Neural crest cell (in vitro differentiated cells): ENCODE data around the gene CHST11. TPM values are rescaled to one million over a fixed set of nuclear protein-coding genes. Genes with fewer than 3 reads are reported as not detected.

Experiments
- DNase-seq: peaks from one replicate; pipeline ENCODE4 v3.0.0; 2021; ENCODE audit warnings: low read depth, mixed read lengths, low spot score
- H3K27ac Mint-ChIP-seq: one replicate; pipeline ENCODE4 v1.8.0; 2021; ENCODE audit warnings: mild to moderate bottlenecking, mixed read lengths; ENCODE audit not compliant: unreplicated experiment
- H3K27me3 Mint-ChIP-seq: 2 replicates; pipeline ENCODE4 v1.8.0; 2021; ENCODE audit warnings: low read depth, mild to moderate bottlenecking, mixed read lengths
- H3K36me3 Mint-ChIP-seq: 2 replicates; pipeline ENCODE4 v1.8.0; 2021; ENCODE audit warnings: low read depth, mild to moderate bottlenecking, mixed read lengths
- H3K4me1 Mint-ChIP-seq: 2 replicates; pipeline ENCODE4 v1.8.0; 2021; ENCODE audit warnings: mixed read lengths
- H3K4me3 Mint-ChIP-seq: one replicate; pipeline ENCODE4 v1.8.0; 2021; ENCODE audit warnings: mild to moderate bottlenecking, mixed read lengths
- H3K9me3 Mint-ChIP-seq: 2 replicates; pipeline ENCODE4 v1.8.0; 2021; ENCODE audit warnings: mixed read lengths
- total RNA-seq: library from RNA; stranded (reverse); gene quantifications from 2 replicates; pipeline ENCODE4 v1.2.1, GENCODE V29; 2021
- TF ChIP-seq, protein P1 (sequence below): fragments of 200-600 bp; sonication (generic); conservative IDR thresholded peaks from 2 replicates; pipeline ENCODE4 v1.5.0; 2021; ENCODE audit warnings: antibody characterized with exemption, mild to moderate bottlenecking

The CHST11 gene
- total RNA-seq, 1 donor from 2014 or later = 10.0 TPM

DNA sequence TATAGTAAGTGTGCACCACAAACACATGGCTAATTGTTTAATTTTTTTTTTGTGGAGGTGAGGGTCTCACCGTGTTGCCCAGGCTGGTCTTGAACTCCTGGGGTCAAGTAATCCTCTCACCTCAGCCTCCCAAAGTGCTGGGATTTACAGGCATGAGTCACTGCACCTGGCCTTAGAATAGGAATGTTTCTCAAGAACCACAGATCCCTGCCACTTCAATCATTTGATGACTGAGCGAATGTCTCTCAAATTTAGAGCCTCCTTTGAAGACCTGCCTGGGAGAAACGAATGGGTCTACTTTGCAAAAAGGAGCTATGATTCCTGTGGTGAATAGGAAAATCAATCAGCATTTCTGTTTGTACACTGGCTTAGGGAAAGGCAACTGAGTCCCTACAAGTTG, 33.5 kb upstream of the CHST11 start:
- H3K27ac Mint-ChIP-seq = no peak overlapping the region

DNA sequence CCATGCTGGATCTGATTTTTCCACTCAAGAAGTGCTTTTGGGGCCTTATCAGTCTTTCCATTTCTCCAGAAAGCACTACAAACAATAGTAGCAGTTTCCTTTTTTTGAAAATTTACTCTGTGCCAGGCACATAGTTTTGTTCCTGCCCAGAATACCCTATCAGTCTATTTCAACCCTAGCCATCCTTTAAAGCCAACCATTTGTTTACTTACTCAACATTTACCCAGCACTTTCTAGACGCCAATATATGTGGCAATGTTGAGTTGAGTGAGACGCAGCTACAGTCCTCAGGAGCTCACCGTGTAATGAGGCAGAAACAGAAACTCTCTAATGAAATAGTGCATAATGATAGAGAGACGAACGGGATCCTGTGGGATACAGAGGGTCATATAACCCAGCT, 32.9 kb upstream of the CHST11 start:
- peaks cover 4% of the 10 kb centered on the region for H3K9me3 Mint-ChIP-seq
- H3K4me1 Mint-ChIP-seq = no peaks in the 10 kb centered on the region

More for the DNA sequence above, 33.5 kb upstream of the CHST11 start:
- Mint-ChIP-seq H3K4me3 (no peak overlapping the region), H3K4me1 (no peaks in the 10 kb centered on the region), H3K36me3 (no peaks in the 10 kb centered on the region), H3K27me3 (peaks cover 2% of the 10 kb centered on the region), H3K9me3 (peaks cover 1% of the 10 kb centered on the region)
- TF ChIP-seq, protein P1, sequence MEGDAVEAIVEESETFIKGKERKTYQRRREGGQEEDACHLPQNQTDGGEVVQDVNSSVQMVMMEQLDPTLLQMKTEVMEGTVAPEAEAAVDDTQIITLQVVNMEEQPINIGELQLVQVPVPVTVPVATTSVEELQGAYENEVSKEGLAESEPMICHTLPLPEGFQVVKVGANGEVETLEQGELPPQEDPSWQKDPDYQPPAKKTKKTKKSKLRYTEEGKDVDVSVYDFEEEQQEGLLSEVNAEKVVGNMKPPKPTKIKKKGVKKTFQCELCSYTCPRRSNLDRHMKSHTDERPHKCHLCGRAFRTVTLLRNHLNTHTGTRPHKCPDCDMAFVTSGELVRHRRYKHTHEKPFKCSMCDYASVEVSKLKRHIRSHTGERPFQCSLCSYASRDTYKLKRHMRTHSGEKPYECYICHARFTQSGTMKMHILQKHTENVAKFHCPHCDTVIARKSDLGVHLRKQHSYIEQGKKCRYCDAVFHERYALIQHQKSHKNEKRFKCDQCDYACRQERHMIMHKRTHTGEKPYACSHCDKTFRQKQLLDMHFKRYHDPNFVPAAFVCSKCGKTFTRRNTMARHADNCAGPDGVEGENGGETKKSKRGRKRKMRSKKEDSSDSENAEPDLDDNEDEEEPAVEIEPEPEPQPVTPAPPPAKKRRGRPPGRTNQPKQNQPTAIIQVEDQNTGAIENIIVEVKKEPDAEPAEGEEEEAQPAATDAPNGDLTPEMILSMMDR = no peak
- DNase-seq = no peak

DNA sequence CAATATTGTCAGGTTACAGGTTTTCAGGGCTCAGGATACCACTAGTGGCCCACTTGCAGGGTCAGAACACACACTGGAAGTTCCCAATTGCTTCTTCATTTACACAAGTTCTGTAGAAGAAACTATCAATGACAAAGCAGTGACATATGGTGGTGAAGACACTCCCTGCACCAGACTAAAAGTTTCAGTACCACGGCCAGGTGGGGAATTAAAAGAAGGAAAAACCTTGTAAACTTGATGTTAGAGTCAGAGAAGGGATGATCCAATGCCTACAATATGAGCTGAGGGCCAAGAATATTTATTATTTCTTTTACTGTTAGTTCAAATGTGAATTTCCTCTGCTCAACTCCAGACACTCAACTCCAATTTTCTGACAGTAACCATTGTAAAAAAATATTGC, 31.8 kb upstream of the CHST11 start:
- no peak for DNase-seq
- Mint-ChIP-seq H3K27ac (no peak overlapping the region), H3K9me3 (peaks cover 4% of the 10 kb centered on the region), H3K27me3 (peaks cover 2% of the 10 kb centered on the region), H3K36me3 (no peaks in the 10 kb centered on the region), H3K4me3 (no peak overlapping the region), H3K4me1 (no peaks in the 10 kb centered on the region)
- TF ChIP-seq, protein P1 = no peak

More for the DNA sequence above, 32.9 kb upstream of the CHST11 start:
- Mint-ChIP-seq H3K27ac (no peak overlapping the region), H3K27me3 (peaks cover 2% of the 10 kb centered on the region), H3K36me3 (no peaks in the 10 kb centered on the region), H3K4me3 (no peak overlapping the region)
- DNase-seq = no peak
- TF ChIP-seq, protein P1 = no peak

DNA sequence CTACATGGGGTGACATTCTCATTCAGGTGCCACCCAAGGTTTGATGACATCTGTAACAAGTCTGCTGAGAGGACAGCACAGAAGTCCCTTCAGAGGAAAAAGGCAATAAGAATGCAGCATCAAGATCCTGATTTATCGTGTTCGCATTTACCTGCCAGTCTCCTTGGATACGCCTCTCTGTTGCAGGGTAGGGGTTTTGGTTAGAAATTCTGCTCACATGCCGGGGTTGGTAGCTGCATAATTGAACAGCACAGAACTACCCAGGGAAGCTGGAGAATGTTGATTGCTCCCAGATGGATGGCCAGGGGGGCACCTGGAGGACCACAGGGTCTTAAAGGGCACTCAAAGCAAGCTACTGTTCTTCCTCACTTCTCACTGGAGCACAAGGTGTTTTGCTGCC, 31.1 kb upstream of the CHST11 start:
- no peak for DNase-seq
- Mint-ChIP-seq H3K36me3 (no peaks in the 10 kb centered on the region), H3K27me3 (peaks cover 2% of the 10 kb centered on the region), H3K9me3 (peaks cover 4% of the 10 kb centered on the region), H3K4me1 (no peaks in the 10 kb centered on the region), H3K27ac (no peak overlapping the region), H3K4me3 (no peak overlapping the region)
- TF ChIP-seq, protein P1 = no peak

DNA sequence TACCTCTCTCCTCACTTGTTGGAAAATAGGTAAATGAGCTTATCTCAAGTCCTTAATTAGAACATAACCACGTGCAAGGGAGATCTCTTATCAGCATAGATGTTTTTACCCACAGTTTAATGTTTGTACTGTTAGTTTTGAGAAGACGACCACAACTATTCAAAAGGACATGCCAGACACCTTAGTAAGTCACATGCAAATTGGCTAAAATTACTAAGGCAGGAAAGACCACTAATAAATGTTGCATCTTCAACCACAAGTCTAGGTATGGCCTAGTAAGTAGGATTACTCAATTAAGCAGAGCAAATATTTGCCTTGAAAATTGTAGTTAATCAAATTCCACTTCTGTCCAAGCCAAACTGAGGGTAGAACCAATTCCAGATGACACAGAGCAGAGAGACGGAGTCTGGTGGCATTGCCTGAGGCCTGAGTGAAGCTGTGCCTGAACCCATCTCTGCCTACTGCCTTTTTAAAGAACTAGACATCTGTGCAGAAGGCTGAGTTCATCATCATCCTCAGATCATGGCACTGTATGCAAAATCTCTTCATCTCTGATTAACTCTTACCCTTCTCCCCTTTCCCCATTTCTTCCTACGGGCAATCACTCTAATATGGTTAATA, 29.7 kb upstream of the CHST11 start:
- Mint-ChIP-seq H3K27ac (no peak overlapping the region), H3K27me3 (peaks cover 2% of the 10 kb centered on the region), H3K9me3 (peaks cover 4% of the 10 kb centered on the region), H3K36me3 (no peaks in the 10 kb centered on the region), H3K4me3 (no peak overlapping the region), H3K4me1 (no peaks in the 10 kb centered on the region)
- DNase-seq = no peak
- TF ChIP-seq, protein P1 = no peak
